Heart right ventricle (tissue), 16 donors: ENCODE measurements around the gene RNF43. TPM values are rescaled to one million over a fixed set of nuclear protein-coding genes. Genes with fewer than 3 reads are reported as not detected.

Source experiments
- ATAC-seq, 8 donors: fragments of 200-7000 bp; cut with Tn5 transposase; one replicate each; pipeline ENCODE4 v1.9.1; 2020; ENCODE audit warnings: mild to moderate bottlenecking in 8 of 8, moderate library complexity in 8 of 8, moderate number of reproducible peaks in 1 of 8
- DNase-seq, 2 donors: peaks; one replicate each; pipeline ENCODE4 v3.0.0-alpha.2; 2020
- H3K27ac ChIP-seq, 10 donors: fragments of 200-600 bp; sonication (generic) in 2 of 10; one replicate each; pipeline versions ENCODE4 v1.5.0 to v1.8.0; 2020 to 2022; ENCODE audit warnings: mild to moderate bottlenecking in 3 of 10
- H3K27me3 ChIP-seq, 7 donors: fragments of 200-600 bp; one replicate each; pipeline ENCODE4 v1.8.0; 2021 to 2022; ENCODE audit warnings: mild to moderate bottlenecking in 2 of 7
- H3K36me3 ChIP-seq, 9 donors: fragments of 200-600 bp; sonication (generic) in 1 of 9; one replicate each; pipeline versions ENCODE4 v1.5.0 to v1.8.0; 2020 to 2022; ENCODE audit warnings: mild to moderate bottlenecking in 2 of 9
- H3K4me1 ChIP-seq, 9 donors: fragments of 200-600 bp; sonication (generic) in 1 of 9; one replicate each; pipeline versions ENCODE4 v1.5.0 to v1.8.0; 2020 to 2022; ENCODE audit warnings: mild to moderate bottlenecking in 4 of 9
- H3K4me3 ChIP-seq, 10 donors: fragments of 200-600 bp; sonication (generic) in 2 of 10; one replicate each; pipeline versions ENCODE4 v1.5.0 to v1.8.0; 2020 to 2022; ENCODE audit warnings: mild to moderate bottlenecking in 7 of 10, moderate library complexity in 2 of 10
- H3K9me3 ChIP-seq, 11 donors: fragments of 200-600 bp in 10 of 11; sonication (generic) in 2 of 11; one replicate each; pipeline versions ENCODE4 v1.5.0 to v1.8.0; 2013 to 2022; ENCODE audit warnings: mild to moderate bottlenecking in 2 of 11, control low read depth in 1 of 11, moderate library complexity in 1 of 11
- CTCF ChIP-seq, 9 donors: fragments of 200-600 bp; sonication (generic) in 2 of 9; IDR thresholded peaks; one replicate each; pipeline versions ENCODE4 v1.5.0 to v1.8.0; 2021 to 2022; ENCODE audit warnings: antibody characterized with exemption in 9 of 9, mild to moderate bottlenecking in 5 of 9, moderate library complexity in 1 of 9
- WGBS, 2 donors: extraction: QIAGEN DNeasy Blood & Tissue Kit; methylation state at CpG; one replicate each; pipeline ENCODE4 v1.1.7; 2013; ENCODE audit warnings: inconsistent platforms in 1 of 2; 5-methylcytosine and 5-hydroxymethylcytosine counted together
- intact Hi-C, 10 donors: fragments of 100-400 bp; cut with DNase I; formaldehyde crosslinking; loops; one replicate each; pipeline versions ENCODE4 v1.11.1 to v1.14.2; 2022
- polyA plus RNA-seq, 2 donors: library from polyadenylated mRNA; stranded (reverse); fragments of 200-250 nt; gene quantifications; one replicate each; pipeline ENCODE4 v1.2.3, GENCODE V29; 2013
- total RNA-seq, 10 donors: library from RNA; stranded (reverse); fragmentation: NEBNext Ultra II Directional in 3 of 10; extraction: Animal tissue kit (Norgen Biotek cat#: 25700) in 3 of 10; gene quantifications; one replicate each; pipeline versions ENCODE4 v1.2.1 to v1.2.4, GENCODE V29; 2021 to 2023
- donor health status: Arrhythmogenic right ventricular cardiomyopathy.
- donor health status: ischemic (EF 13 %, LVEDD 7.1; RV severe dilation, severe dysfunction).
- donor health status: healthy with polysubstance abuse.
- donor health status: DM: no; HTN: yes; CAD: no.
- donor health status: DM: no; HTN: no; CAD: no.
- donor health status: ischemic (EF 25% LVEDD 6.9; RV normal size, moderate dysfunction).
- donor health status: ischemic (EF 25% LVEDD 5.7; RV mildly dilated, moderate dysfunction).
- donor health status: healthy.
- donor health status: DM: yes; HTN: yes; CAD: no.
- donor health status: Ischemic cardiomyopathy.
- donor health status: ischemic (EF 35%, LVEDD 5.7; RV mildly dilated, moderate dysfunction).
- donor health status: nonischemic (EF 11% LVEDD 7.7; RV severe dilation, severe dysfunction).
- donor health status: DM: yes; HTN: yes; CAD: no.
- donor health status: PGD.
- donor health status: ischemic (EF 29% LVEDD 5.4; RV normal size, mild dysfunction).
- donor health status: nonischemic (EF 23%, LVEDD 6.1; RV moderate dilation, normal function).

The RNF43 gene
- total and polyA plus RNA-seq, 12 donors: 0.86 to 6.1 (median 3.6) TPM

GRCh38 chr17:58380207-58381123, 36.9 kb downstream of the RNF43 start:
- intact Hi-C loops: no loop called here
- H3K36me3 ChIP-seq: no peaks in the 10 kb centered on the region
- peaks cover 0 to 25% (median 0%) of the 10 kb centered on the region in 9 donors for H3K4me1 ChIP-seq
- no peak overlapping the region for H3K27ac ChIP-seq
- WGBS, 2 donors: 90 to 92% methylated on average over 5 of the region's 5 CpGs
- H3K9me3 ChIP-seq: no peaks in the 10 kb centered on the region
- DNase-seq (no peak), ATAC-seq (no peak)
- H3K4me3 ChIP-seq: no peak overlapping the region
- peaks cover 0 to 8% (median 0%) of the 10 kb centered on the region in 7 donors for H3K27me3 ChIP-seq
- no peak for TF ChIP-seq CTCF (IDR thresholded peaks at IDR 0.05)

- intact Hi-C loops: no loop called here
Observed at GRCh38 chr17:58379511-58379824, 37.9 kb downstream of the RNF43 start.

GRCh38 chr17:58378733-58379510, 38.4 kb downstream of the RNF43 start:
- intact Hi-C loops: no loop called here

More at GRCh38 chr17:58379511-58379824, 37.9 kb downstream of the RNF43 start:
- no peaks in the 10 kb centered on the region for H3K36me3 ChIP-seq
- TF ChIP-seq CTCF (IDR thresholded peaks at IDR 0.05): no peak
- H3K27ac ChIP-seq: no peak overlapping the region
- H3K4me1 ChIP-seq: peaks cover 0 to 27% (median 0%) of the 10 kb centered on the region in 9 donors
- H3K9me3 ChIP-seq: no peaks in the 10 kb centered on the region
- H3K27me3 ChIP-seq: peaks cover 0 to 2% (median 0%) of the 10 kb centered on the region in 7 donors
- DNase-seq: no peak
- no peak for ATAC-seq
- no peak overlapping the region for H3K4me3 ChIP-seq
- WGBS, 2 donors: 69 to 70% methylated on average over 3 of the region's 3 CpGs

More at GRCh38 chr17:58378733-58379510, 38.4 kb downstream of the RNF43 start:
- 62 to 71% methylated on average over 8 of the region's 8 CpGs for WGBS, 2 donors
- Histone ChIP-seq H3K4me3 (no peak overlapping the region), H3K4me1 (peaks cover 0 to 27% (median 0%) of the 10 kb centered on the region in 9 donors), H3K27me3 (no peaks in the 10 kb centered on the region), H3K36me3 (no peaks in the 10 kb centered on the region), H3K27ac (no peak overlapping the region), H3K9me3 (no peaks in the 10 kb centered on the region)
- ATAC-seq (no peak), DNase-seq (no peak)
- no peak for TF ChIP-seq CTCF (IDR thresholded peaks at IDR 0.05)
